Measurements from ENCODE around the gene RING1.

Gene RING1

GRCh38 chr6:33202799-33203198 is 5.5 kb upstream of the RING1 start:
- Histone ChIP-seq H3K36me3 (ENCODE audit: control insufficient read depth in 4 of 4, insufficient read depth in 4 of 4, low read length in 3 of 4) (peaks cover 2 to 30% (median 17%) of the 10 kb centered on the region in 4 experiments), H3K9me3 (ENCODE audit: control extremely low read depth in 1 of 5, control insufficient read depth in 4 of 5, insufficient read depth in 2 of 5, low read depth in 1 of 5, low read length in 4 of 5) (no peaks in the 10 kb centered on the region), H3K27ac (ENCODE audit: insufficient read depth in 1 of 2, low read depth in 1 of 2, low read length in 2 of 2, poor library complexity in 1 of 2, severe bottlenecking in 2 of 2) (peak overlapping the region in 1 of 2 experiments; percentile 98), H3K4me1 (ENCODE audit: control extremely low read depth in 1 of 4, control insufficient read depth in 4 of 4, insufficient read depth in 4 of 4, low read length in 3 of 4) (peaks cover 7 to 61% (median 52%) of the 10 kb centered on the region in 4 experiments), H3K4me3 (ENCODE audit: control insufficient read depth in 1 of 7, extremely low read depth in 1 of 7, insufficient read depth in 4 of 7, low read depth in 2 of 7, low read length in 6 of 7) (no peak overlapping the region), H3K27me3 (replicated peaks in 2 of 5; ENCODE audit: control insufficient read depth in 4 of 5, insufficient read depth in 5 of 5, low read length in 4 of 5) (no peaks in the 10 kb centered on the region)
- DNase-seq, result no peak
- CTCF ChIA-PET, result interaction anchor here (0.9 to 1.5 kb wide), 3 partner anchors 9 to 18 kb away, joined by 3 to 5 read pairs (median 4); no protein-coding TSS in a partner anchor
- POLR2A ChIA-PET, result no interaction called here
- 96% methylated on average over 4 of the region's 6 CpGs for WGBS (ENCODE audit: insufficient coverage)

GRCh38 chr6:33203443-33204164 is 4.7 kb upstream of the RING1 start:
- Histone ChIP-seq H3K4me3 (ENCODE audit: control insufficient read depth in 1 of 7, extremely low read depth in 1 of 7, insufficient read depth in 4 of 7, low read depth in 2 of 7, low read length in 6 of 7) (peak overlapping the region in 3 of 7 experiments; percentile 87 to 94 (median 87)), H3K27me3 (replicated peaks in 2 of 5; ENCODE audit: control insufficient read depth in 4 of 5, insufficient read depth in 5 of 5, low read length in 4 of 5) (no peaks in the 10 kb centered on the region), H3K9me3 (ENCODE audit: control extremely low read depth in 1 of 5, control insufficient read depth in 4 of 5, insufficient read depth in 2 of 5, low read depth in 1 of 5, low read length in 4 of 5) (no peaks in the 10 kb centered on the region), H3K27ac (ENCODE audit: insufficient read depth in 1 of 2, low read depth in 1 of 2, low read length in 2 of 2, poor library complexity in 1 of 2, severe bottlenecking in 2 of 2) (no peak overlapping the region), H3K4me1 (ENCODE audit: control extremely low read depth in 1 of 4, control insufficient read depth in 4 of 4, insufficient read depth in 4 of 4, low read length in 3 of 4) (peaks cover 7 to 58% (median 48%) of the 10 kb centered on the region in 4 experiments), H3K36me3 (ENCODE audit: control insufficient read depth in 4 of 4, insufficient read depth in 4 of 4, low read length in 3 of 4) (peaks cover 2 to 27% (median 17%) of the 10 kb centered on the region in 4 experiments)
- POLR2A ChIA-PET, result no interaction called here
- WGBS (ENCODE audit: insufficient coverage), result 93% methylated on average over 3 of the region's 7 CpGs
- CTCF ChIA-PET, result interaction anchor here (1.4 to 1.5 kb wide), 2 partner anchors 14 to 17 kb away, joined by 4 to 5 read pairs; no protein-coding TSS in a partner anchor
- no peak for DNase-seq

- Histone ChIP-seq H3K4me3 (ENCODE audit: control insufficient read depth in 1 of 7, extremely low read depth in 1 of 7, insufficient read depth in 4 of 7, low read depth in 2 of 7, low read length in 6 of 7) (peak overlapping the region in 4 of 7 experiments; percentile 78 to 94 (median 87)), H3K36me3 (ENCODE audit: control insufficient read depth in 4 of 4, insufficient read depth in 4 of 4, low read length in 3 of 4) (peaks cover 2 to 27% (median 17%) of the 10 kb centered on the region in 4 experiments), H3K27me3 (replicated peaks in 2 of 5; ENCODE audit: control insufficient read depth in 4 of 5, insufficient read depth in 5 of 5, low read length in 4 of 5) (no peaks in the 10 kb centered on the region), H3K9me3 (ENCODE audit: control extremely low read depth in 1 of 5, control insufficient read depth in 4 of 5, insufficient read depth in 2 of 5, low read depth in 1 of 5, low read length in 4 of 5) (no peaks in the 10 kb centered on the region), H3K4me1 (ENCODE audit: control extremely low read depth in 1 of 4, control insufficient read depth in 4 of 4, insufficient read depth in 4 of 4, low read length in 3 of 4) (peaks cover 8 to 59% (median 48%) of the 10 kb centered on the region in 4 experiments), H3K27ac (ENCODE audit: insufficient read depth in 1 of 2, low read depth in 1 of 2, low read length in 2 of 2, poor library complexity in 1 of 2, severe bottlenecking in 2 of 2) (no peak overlapping the region)
- WGBS (ENCODE audit: insufficient coverage), result 0% methylated on average over 2 of the region's 4 CpGs
- DNase-seq, result no peak
- ChIA-PET CTCF (interaction anchor here (0.7 to 1.4 kb wide), 2 partner anchors 44 to 78 kb away, joined by 3 to 4 read pairs; no protein-coding TSS in a partner anchor), POLR2A (interaction anchor here (0.6 kb wide), 1 partner anchor 44 kb away, joined by 3 read pairs; no protein-coding TSS in a partner anchor)
Observed at GRCh38 chr6:33204165-33204414, 4.2 kb upstream of the RING1 start.

- ChIA-PET CTCF (interaction anchor here (0.7 to 1.4 kb wide), 3 partner anchors 9 to 78 kb away, joined by 3 to 4 read pairs (median 3); no protein-coding TSS in a partner anchor), POLR2A (interaction anchor here (0.6 kb wide), 1 partner anchor 44 kb away, joined by 3 read pairs; no protein-coding TSS in a partner anchor)
- peak within 1 kb of the TSS in 1 of 2 experiments; percentile 51 for H3K27ac ChIP-seq (ENCODE audit: insufficient read depth in 1 of 2, low read depth in 1 of 2, low read length in 2 of 2, poor library complexity in 1 of 2, severe bottlenecking in 2 of 2)
- peaks cover 6 to 56% (median 45%) of the 10 kb centered on the region in 4 experiments for H3K4me1 ChIP-seq (ENCODE audit: control extremely low read depth in 1 of 4, control insufficient read depth in 4 of 4, insufficient read depth in 4 of 4, low read length in 3 of 4)
- H3K4me3 ChIP-seq (ENCODE audit: control insufficient read depth in 1 of 7, extremely low read depth in 1 of 7, insufficient read depth in 4 of 7, low read depth in 2 of 7, low read length in 6 of 7), result peak within 1 kb of the TSS; percentile 45 to 94 (median 80)
- no peaks in the 10 kb centered on the region for H3K27me3 ChIP-seq (replicated peaks in 2 of 5; ENCODE audit: control insufficient read depth in 4 of 5, insufficient read depth in 5 of 5, low read length in 4 of 5)
- H3K9me3 ChIP-seq (ENCODE audit: control extremely low read depth in 1 of 5, control insufficient read depth in 4 of 5, insufficient read depth in 2 of 5, low read depth in 1 of 5, low read length in 4 of 5), result no peaks in the 10 kb centered on the region
- peak; percentile 90 to 91 (median 91) for DNase-seq
- H3K36me3 ChIP-seq (ENCODE audit: control insufficient read depth in 4 of 4, insufficient read depth in 4 of 4, low read length in 3 of 4), result peaks cover 2 to 28% (median 18%) of the 10 kb centered on the region in 4 experiments
- under 1% methylated on average over 43 of the region's 48 CpGs for WGBS (ENCODE audit: insufficient coverage)
Observed at GRCh38 chr6:33204415-33205190, 3.7 kb upstream of the RING1 start, which contains the start of gene HSD17B8. Gene HSD17B8 (plus strand): TSS chr6:33204655. CDS start chr6:33204669, 14 bp downstream.

GRCh38 chr6:33205191-33206026 is 2.9 kb upstream of the RING1 start:
- H3K4me1 ChIP-seq (ENCODE audit: control extremely low read depth in 1 of 4, control insufficient read depth in 4 of 4, insufficient read depth in 4 of 4, low read length in 3 of 4), result peaks cover 5 to 53% (median 43%) of the 10 kb centered on the region in 4 experiments
- no peaks in the 10 kb centered on the region for H3K9me3 ChIP-seq (ENCODE audit: control extremely low read depth in 1 of 5, control insufficient read depth in 4 of 5, insufficient read depth in 2 of 5, low read depth in 1 of 5, low read length in 4 of 5)
- no peaks in the 10 kb centered on the region for H3K27me3 ChIP-seq (replicated peaks in 2 of 5; ENCODE audit: control insufficient read depth in 4 of 5, insufficient read depth in 5 of 5, low read length in 4 of 5)
- peak overlapping the region; percentile 45 to 94 (median 80) for H3K4me3 ChIP-seq (ENCODE audit: control insufficient read depth in 1 of 7, extremely low read depth in 1 of 7, insufficient read depth in 4 of 7, low read depth in 2 of 7, low read length in 6 of 7)
- 43% methylated on average over 9 of the region's 17 CpGs for WGBS (ENCODE audit: insufficient coverage)
- H3K36me3 ChIP-seq (ENCODE audit: control insufficient read depth in 4 of 4, insufficient read depth in 4 of 4, low read length in 3 of 4), result peaks cover 2 to 36% (median 25%) of the 10 kb centered on the region in 4 experiments
- CTCF ChIA-PET, result interaction anchor here (1.0 to 1.4 kb wide), 3 partner anchors 10 to 189 kb away, joined by 3 read pairs; no protein-coding TSS in a partner anchor
- POLR2A ChIA-PET, result no interaction called here
- no peak overlapping the region for H3K27ac ChIP-seq (ENCODE audit: insufficient read depth in 1 of 2, low read depth in 1 of 2, low read length in 2 of 2, poor library complexity in 1 of 2, severe bottlenecking in 2 of 2)
- peak in 1 of 3 donors; percentile 29 for DNase-seq

GRCh38 chr6:33206027-33206863 is 2.1 kb upstream of the RING1 start:
- Histone ChIP-seq H3K36me3 (ENCODE audit: control insufficient read depth in 4 of 4, insufficient read depth in 4 of 4, low read length in 3 of 4) (peaks cover 3 to 42% (median 28%) of the 10 kb centered on the region in 4 experiments), H3K4me3 (ENCODE audit: control insufficient read depth in 1 of 7, extremely low read depth in 1 of 7, insufficient read depth in 4 of 7, low read depth in 2 of 7, low read length in 6 of 7) (peak overlapping the region in 1 of 7 experiments; percentile 89), H3K9me3 (ENCODE audit: control extremely low read depth in 1 of 5, control insufficient read depth in 4 of 5, insufficient read depth in 2 of 5, low read depth in 1 of 5, low read length in 4 of 5) (no peaks in the 10 kb centered on the region), H3K27me3 (replicated peaks in 2 of 5; ENCODE audit: control insufficient read depth in 4 of 5, insufficient read depth in 5 of 5, low read length in 4 of 5) (no peaks in the 10 kb centered on the region), H3K4me1 (ENCODE audit: control extremely low read depth in 1 of 4, control insufficient read depth in 4 of 4, insufficient read depth in 4 of 4, low read length in 3 of 4) (peaks cover 5 to 50% (median 38%) of the 10 kb centered on the region in 4 experiments), H3K27ac (ENCODE audit: insufficient read depth in 1 of 2, low read depth in 1 of 2, low read length in 2 of 2, poor library complexity in 1 of 2, severe bottlenecking in 2 of 2) (no peak overlapping the region)
- POLR2A ChIA-PET, result no interaction called here
- WGBS (ENCODE audit: insufficient coverage), result no CpG with 5 or more reads among the region's 3 CpGs
- CTCF ChIA-PET, result interaction anchor here (1.0 kb wide), 1 partner anchor 190 kb away, joined by 3 read pairs; no protein-coding TSS in a partner anchor
- no peak for DNase-seq
